HS-5 (cell line): ENCODE results near the gene PGLYRP2.
"Not testable (repeated sequence)": the region's sequence is repeated elsewhere in the genome, so short reads cannot be mapped to it uniquely, and the experiment has no call there.

Source experiments
- DNase-seq: peaks from one replicate; pipeline ENCODE4 v3.0.0-alpha.2; 2012; ENCODE audit warnings: low read depth

The PGLYRP2 gene, protein sequence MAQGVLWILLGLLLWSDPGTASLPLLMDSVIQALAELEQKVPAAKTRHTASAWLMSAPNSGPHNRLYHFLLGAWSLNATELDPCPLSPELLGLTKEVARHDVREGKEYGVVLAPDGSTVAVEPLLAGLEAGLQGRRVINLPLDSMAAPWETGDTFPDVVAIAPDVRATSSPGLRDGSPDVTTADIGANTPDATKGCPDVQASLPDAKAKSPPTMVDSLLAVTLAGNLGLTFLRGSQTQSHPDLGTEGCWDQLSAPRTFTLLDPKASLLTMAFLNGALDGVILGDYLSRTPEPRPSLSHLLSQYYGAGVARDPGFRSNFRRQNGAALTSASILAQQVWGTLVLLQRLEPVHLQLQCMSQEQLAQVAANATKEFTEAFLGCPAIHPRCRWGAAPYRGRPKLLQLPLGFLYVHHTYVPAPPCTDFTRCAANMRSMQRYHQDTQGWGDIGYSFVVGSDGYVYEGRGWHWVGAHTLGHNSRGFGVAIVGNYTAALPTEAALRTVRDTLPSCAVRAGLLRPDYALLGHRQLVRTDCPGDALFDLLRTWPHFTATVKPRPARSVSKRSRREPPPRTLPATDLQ

DNA sequence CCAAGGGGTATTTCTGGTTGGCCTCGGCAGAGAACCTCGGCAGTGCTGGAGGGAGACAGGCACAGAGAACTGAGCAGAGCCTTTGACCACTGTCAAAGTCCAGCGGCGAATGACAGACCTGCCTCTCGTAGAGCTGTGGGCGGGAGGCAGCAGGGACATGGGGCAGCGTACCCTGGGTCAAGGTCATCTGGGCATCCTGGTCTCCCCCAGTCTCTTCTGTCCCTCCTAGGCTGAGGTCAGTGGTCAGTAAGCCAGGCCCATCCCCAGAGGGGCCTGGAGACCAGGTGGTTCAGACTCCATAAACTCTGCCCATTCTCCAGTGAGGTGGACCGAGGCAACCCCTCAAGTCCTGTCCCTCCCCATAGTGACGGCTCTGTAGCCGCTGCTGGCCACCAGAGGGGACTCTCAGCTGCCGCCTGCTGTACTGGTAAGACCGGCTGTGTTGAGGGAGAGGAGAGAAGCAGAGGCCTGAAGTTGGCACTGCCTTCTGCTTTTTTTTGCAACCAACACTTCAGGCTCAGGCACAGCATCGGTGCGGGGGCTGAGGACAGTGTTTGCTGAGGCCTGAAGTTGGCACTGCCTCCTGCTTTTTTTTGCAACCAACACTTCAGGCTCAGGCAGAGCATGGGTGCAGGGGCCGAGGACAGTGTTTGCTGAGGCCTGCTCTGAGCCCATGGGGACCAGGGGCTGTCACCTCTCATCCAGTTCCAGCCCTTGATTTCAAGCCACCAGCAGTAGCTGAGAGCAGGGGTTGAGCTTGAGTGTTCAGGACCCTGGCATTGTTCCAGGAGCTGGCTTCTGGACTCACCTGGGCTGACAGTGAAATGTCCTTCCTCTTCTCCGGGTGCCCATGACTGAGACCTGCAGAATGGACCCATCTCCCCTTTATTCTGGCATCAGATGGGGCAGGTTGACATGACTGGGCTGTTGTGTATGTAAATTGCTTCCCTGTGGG, at the start of gene PGLYRP2:
PGLYRP2 (minus strand) TSS at position 111 of the 955 bp plus-strand sequence. CDS start 130 bp downstream, outside the sequence.
- no peak for DNase-seq

DNA sequence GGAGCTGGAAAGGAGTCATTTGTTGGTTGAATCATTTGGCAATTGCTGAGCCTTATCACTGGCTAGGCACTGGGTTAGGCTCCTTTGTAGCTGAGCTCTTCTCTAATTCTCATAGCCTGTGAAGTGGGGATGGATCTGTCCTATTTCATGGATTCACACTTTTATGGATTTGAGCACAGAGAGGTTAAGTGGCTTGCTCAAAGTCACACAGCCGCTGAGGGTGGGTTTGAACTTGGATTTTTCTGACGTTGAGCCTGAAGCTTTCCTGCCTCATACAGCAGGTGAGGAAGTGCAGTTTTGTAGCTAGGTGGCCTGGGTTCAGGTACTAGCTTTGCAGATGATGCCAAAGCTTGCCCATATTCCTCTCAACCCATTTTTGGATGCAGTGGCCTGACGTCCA, 48.4 kb upstream of the PGLYRP2 start:
- no peak for DNase-seq

DNA sequence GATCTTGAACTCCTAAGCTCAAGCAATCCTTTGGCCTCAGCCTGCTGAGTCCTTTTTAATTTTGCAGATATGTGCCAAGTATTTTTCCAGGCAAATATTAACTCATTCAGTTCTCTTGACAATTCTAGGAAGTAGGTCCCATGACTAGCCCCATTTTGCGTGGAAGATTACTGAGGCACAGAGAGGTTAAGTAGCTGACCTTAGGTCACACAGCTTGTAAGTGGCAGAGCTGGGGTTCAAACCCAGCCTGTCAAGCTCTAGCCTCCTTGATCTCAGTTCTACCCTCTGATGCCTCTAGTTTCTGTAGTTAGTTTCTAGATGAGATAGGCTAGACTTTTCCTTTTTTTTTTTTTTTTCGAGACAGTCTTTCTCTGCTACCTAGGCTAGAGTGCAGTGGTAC, 47.1 kb upstream of the PGLYRP2 start:
- no peak for DNase-seq

DNA sequence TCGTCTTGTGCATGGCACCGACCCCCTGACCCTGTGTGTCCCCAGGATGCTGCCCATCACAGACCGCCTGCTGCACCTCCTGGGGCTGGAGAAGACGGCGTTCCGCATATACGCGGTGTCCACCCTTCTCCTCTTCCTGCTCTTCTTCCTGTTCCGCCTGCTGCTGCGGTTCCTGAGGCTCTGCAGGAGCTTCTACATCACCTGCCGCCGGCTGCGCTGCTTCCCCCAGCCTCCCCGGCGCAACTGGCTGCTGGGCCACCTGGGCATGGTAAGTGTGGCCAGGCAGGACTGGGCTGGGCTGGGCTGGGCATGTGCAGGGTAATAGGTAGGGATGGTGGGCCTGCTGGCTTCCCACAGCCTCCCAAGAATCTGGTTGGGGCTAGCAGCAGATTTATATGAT, 46.0 kb upstream of the PGLYRP2 start:
- DNase-seq, result no peak

DNA sequence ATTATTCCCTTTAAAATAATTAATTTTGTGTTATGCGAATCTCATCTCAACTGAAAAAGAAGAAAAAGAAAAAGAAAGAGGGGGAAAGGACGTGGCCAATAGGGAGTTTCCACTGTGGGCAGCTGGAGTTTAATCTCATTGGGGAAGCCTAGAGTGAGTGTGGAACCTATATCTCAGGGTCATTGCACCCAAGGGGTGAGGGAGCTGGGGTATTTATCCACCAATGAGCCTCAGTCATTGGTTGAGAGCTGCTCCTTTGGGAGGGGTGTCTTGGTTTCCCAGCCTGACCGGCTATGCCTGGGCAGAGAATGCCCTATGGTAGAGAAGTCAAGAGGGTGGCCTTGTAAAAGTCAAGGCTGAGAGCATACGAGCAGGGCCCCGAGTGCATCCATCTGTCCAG, 45.5 kb upstream of the PGLYRP2 start:
- DNase-seq, result no peak

DNA sequence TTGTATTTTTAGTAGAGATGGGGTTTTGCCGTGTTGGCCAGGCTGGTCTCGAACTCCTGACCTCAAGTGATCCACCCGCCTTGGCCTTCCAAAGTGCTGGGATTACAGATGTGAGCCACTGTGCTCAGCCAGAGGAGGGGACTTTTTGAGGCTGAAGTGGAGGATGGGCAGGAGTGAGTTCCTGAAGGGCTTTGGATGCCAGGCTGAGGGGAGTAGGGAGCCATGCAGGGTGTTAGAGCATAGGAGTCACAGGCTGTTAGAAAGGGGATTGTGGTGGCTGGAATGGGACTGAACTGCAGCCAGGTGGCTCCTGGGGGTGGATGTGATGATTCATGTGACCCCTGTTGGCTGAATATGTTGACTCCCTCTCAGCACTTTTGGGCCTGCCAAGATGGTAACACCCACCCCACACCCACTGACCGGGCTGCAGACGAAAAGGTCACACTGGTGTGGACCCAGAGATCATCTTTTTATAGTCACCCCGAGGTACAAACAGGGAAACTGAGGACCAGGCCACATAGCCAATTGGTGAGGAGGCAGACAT, 40.2 kb upstream of the PGLYRP2 start:
- no peak for DNase-seq

DNA sequence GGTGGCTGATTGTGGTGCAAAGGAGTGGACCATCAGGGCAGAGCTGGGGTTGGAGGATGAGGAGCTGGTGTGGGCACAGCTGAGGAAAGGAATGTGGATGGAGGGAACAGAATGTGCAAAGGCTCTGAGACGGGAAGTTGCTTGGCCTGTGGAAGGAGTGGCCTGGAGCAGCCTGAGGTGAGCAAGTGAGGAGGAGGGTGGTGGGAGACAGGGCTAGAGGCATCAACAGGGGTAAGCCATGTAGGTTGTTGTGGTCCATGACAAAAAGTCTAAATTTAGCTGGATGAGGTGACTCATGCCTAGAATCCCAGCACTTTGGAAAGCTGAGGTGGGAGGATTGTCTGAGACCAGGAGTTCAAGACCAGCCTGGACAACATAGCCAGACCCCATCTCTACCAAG, 38.5 kb upstream of the PGLYRP2 start:
- no peak for DNase-seq

DNA sequence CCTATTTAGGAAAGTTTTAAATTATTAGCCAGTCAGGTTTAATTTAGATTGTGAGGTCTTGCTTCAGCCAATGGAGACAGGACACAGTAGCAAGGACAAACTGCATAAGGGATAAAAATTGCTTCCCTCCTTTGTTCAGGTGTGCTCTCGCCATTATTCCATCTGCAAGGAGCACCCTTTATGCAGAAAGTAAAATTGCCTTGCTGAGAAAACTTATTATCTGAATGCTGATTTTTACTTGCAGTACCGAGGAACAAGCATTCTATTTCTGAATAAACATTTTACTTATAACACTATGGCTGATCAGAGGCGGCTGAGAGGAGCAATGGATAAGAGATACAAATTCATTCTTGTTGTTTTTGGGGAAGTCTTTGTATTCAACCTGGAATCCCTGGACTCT, 37.1 kb upstream of the PGLYRP2 start:
- DNase-seq, result no peak

DNA sequence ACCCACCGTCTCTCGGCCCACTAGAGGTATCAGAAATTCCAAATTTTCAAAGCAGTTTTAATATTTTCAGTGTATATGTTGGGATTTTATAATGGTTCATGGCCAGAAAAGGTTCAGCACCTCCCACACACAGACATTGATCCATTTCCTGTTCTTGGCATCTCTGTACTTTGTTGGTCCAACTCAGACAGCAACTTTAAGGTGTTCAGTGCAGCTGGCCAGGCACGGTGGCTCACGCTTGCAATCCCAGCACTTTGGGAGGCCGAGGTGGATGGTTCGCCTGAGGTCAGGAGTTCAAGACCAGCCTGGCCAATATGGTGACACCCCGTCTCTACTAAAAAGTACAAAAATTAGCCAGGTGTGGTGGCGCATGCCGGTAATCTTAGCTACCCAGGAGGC, 35.9 kb upstream of the PGLYRP2 start:
- not testable (repeated sequence) for DNase-seq

DNA sequence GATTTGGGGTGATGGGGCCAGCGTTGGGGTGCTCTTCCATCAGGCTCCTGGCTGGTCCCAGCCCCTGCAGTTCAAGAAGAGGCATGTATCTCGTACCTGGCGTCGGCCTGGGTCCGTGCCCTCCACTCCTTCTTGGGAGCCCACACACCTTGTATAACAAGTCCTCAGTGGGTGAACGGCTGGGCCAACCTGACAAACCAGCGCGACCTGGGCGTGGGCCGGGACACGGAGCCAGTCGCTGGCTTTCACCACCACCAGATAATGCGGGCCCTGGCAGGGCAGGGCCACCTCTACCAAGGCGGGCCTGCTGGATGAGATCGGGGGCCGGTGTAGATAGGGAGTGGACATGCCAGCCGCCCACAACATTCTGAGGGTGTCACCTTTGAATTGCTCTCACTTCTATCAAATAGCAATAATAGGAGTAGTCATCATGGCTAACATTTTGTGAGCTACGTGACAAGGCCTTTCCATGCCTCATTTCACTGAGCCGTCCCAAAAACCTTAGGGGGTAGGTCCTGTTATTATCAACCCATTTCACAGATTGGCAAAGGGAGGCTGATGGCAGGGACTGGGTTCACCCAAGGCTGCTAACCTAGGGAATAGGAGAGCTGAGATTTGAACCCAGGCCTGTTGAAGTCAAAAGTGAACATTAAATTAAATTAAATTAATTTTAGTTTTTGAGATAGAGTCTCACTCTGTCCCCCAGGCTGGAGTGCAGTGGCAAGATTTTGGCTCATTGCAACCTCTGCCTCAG, 32.5 kb upstream of the PGLYRP2 start:
- DNase-seq, result no peak

DNA sequence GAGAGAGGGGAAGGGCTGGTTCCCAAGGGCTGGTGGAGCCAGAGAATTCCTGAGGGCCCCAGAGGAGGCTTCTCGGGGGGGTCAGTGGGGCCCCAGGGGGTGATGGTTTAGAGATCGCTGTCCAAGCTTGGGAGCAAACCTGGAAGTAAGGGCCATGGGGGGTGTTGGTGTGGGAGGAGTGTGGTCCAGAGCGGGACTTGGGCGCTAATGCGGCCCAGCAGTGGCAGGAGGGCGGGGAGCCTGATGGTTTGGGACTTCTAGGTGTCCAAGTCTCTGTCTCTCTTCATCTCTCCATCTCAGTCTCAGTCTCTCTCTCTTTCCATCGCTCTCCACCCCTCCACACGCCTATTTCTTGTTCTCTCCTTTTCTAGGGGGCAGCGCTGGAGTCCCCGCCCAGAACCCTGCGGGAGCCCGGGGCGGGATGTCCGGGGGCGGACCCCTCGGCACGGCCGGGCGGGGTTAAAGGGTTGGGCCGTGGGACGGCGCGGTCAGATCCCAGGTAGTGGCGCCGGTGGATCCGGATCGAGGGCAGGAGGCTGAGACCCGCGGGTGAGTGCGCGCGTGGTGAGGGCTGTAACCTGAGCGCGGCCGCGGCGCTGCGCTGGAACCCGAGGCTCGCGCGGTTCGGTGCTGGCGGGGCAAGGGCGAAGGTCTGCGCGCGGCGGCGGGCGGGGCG, 28.9 kb upstream of the PGLYRP2 start, which contains the start of gene CYP4F22:
CYP4F22 (plus strand) TSS at position 491 of the 676 bp plus-strand sequence. CDS start 16,812 bp downstream, outside the sequence.
- no peak for DNase-seq

DNA sequence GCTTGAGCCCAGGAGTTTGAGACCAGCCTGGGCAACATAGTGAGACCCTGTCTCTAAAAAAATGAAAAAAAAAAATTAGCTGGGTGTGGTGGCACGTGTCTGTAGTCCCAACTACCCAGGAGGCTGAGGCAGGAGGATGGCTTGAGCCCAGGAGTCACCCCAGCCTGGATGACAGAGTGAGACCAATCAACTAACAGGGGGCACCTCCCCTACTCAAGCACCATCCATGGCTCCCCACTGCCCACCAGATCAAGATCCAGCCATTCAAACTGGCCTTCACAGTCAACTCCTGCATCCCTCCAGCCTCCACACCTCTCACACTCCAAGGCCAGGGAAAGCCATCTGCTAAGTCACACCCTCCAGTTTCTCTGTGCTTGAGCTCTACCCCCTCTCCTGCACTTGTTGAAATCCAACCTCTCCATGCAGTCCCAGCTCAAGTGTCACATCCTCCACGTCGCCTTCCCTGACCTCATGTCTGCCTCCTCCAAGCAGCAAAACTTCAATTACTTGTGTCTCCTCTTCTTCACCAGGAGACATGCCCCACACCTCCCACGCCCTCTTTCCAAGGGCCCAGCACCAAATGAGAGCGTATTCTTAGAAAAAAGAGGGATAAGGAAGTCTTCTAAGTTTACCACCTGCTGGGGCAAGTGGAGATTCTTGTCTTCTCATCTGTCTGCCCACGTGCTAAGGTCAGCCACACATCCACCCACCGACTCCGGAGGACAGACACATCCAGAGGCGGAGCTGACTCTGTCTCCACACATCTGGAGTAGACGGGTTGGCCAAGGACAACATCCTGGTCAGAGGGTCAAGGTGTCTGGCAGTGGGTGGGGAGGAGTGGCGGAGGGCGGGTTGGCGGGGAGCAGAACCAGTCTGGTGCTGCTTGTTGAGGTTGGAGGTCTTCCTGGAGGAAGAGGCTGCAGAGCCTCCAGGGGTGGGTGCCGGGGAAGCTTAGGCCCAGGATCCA, 28.1 kb upstream of the PGLYRP2 start:
- DNase-seq, result no peak

DNA sequence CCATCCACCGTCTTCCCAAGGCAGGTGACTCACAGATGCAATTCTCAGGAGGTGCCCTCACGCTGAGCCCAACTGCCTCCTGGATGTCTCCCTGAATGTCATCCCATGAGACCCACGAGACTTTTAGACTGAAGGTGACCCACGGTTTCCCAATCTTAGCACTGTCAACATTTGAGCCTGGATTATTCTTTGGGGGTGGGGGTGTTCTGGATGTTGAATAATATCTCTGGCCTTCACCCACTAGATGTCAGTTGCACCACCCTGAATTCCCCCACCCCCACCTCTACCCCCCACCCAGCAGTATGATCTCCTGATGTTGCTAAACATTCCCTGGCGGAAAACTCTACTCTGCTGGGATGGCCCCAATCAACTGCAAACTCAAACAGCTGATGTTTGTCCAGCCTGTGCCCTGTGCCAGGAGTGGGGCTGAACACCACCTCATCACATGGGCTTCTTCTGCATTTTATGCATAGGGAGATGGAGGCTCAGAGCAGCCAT, 26.8 kb upstream of the PGLYRP2 start:
- DNase-seq, result no peak

DNA sequence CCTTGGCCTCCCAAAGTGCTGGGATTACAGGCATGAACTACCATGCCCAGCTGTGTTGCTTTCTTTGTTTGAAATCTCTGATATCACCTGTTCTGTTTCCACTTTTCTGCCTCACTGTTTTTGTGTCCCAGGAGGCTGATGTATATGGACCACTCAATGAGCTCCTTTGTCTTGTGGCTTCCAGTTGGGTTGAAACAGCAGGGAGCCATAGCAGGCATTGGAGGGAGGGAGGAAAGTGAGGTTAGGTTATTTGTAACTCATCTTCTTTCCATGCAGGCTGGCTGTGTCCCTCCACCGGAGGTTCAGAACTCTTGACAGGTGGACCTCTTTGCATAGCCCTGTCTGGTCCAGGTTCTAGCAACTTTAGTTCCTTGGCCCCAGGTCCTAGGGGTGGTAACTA, 23.0 kb upstream of the PGLYRP2 start:
- no peak for DNase-seq

DNA sequence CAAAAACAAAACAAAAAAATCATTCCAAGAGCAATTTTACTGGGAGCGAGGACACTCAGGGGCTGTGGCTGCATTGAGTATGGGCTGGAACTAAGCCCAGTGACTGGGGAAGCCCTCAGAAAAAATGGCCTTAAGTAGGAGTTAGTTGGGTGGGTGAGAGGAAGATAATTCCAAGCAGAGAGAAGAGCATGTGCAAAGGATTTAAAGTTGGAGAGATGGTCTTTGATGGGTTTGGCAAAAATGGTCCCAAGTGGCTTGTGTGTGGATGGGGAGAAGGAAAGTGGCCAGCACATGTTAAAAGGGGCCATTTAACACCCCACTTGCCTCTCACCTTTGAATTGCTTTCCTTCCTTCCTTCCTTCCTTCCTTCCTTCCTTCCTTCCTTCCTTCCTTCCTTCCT, 22.3 kb upstream of the PGLYRP2 start:
- DNase-seq, result no peak

DNA sequence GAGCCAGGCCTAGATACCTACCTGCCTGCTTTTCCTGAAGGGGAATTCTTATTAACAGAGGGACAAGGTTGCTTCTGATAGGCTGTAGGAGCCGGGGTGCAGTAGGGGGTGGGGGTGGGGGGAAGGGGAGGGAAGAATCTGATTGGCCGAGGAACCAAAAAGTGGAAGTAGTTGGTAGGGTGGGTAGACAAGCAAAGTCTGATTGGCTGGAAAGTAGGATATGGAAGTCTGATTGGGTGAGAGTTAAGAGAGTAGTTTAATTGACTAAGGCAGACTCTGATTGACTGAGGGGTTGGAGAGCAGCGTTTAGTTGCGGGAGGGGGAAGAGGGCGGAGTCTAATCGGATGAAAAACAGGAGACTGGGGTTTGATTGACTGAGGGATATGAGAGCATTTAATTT, 19.6 kb upstream of the PGLYRP2 start:
- no peak for DNase-seq

DNA sequence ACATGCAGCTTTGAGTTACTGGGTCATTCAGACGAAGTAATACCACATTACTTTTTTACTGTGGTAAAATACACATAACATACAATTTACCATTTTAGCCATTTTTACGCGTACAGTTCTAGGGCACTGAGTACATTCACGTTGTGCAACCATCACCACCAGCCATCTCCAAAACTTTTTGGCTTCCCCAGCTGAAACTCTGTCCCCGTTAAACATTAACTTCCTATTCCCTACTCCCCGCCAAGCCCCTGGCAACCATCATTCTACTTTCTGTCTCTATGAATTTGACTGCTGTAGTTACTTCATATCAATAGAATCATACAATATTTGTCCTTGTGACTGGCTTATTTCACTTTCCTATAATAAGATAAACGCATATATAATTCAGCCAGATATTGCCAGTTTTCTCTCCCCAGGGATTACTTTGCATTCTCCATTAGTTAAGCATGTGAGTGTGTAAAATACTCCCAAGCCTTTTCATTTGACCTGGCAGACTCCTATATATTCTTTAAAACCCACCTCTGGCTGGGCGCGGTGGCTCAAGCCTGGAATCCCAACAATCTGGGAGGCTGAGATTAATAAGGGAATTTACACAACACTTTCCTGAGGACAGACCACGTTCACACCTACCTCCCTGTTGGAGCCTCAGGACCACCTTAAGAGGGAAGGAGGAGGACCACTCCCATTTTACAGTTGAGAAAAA, 19.0 kb upstream of the PGLYRP2 start:
- no peak for DNase-seq

DNA sequence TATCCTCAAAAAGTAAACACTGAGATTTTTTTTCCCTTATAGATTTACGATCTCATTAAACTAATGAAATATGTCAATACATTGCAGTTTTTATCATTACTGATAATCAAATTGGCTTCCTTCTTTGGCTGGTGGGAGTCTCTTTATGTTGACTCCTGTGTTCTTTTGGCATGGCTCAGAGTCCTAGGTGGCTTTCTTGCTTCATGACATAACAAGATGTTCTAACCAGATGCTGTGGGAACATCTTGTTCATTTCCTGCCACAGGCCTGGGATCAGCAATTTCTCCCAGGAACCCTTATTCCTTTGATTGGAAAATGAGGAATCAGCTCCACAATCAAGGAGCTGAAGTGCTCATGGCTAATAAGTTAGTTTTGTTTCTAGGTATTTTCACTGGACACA, 15.8 kb upstream of the PGLYRP2 start:
- DNase-seq, result no peak
